OCI-LY1 (cell line): ENCODE results near the gene IMMP2L.

Source experiments
- H2AFZ ChIP-seq: fragments of 200-600 bp; sonication (generic), shearing (Covaris generic); 2 replicates; pipeline ENCODE4 v1.6.0; 2014; ENCODE audit warnings: antibody characterized with exemption, mild to moderate bottlenecking, low read length
- H3F3A ChIP-seq: fragments of 200-600 bp; sonication (generic), shearing (Covaris generic); 2 replicates; pipeline ENCODE4 v1.6.0; 2014; ENCODE audit warnings: mild to moderate bottlenecking, antibody characterized with exemption, low read length, moderate library complexity; ENCODE audit not compliant: insufficient read depth
- H3K27ac ChIP-seq: fragments of 200-600 bp; sonication (generic); 2 replicates; pipeline ENCODE4 v1.5.1; 2014; ENCODE audit warnings: low read length, mixed run types, mild to moderate bottlenecking, low read depth; ENCODE audit not compliant: poor library complexity, severe bottlenecking
- H3K27me3 ChIP-seq: fragments of 200-600 bp; sonication (generic); 2 replicates; pipeline ENCODE4 v1.6.0; 2014; ENCODE audit warnings: antibody characterized with exemption, mild to moderate bottlenecking, low read length, moderate library complexity; ENCODE audit not compliant: insufficient read depth
- H3K36me3 ChIP-seq: fragments of 200-600 bp; sonication (generic); 2 replicates; pipeline ENCODE4 v1.6.1; 2014; ENCODE audit warnings: mild to moderate bottlenecking, antibody characterized with exemption, low read length, moderate library complexity, mixed read lengths; ENCODE audit not compliant: insufficient read depth
- H3K4me1 ChIP-seq: fragments of 200-600 bp; sonication (generic); 2 replicates; pipeline ENCODE4 v1.5.1; 2014; ENCODE audit warnings: mild to moderate bottlenecking, low read length, moderate library complexity; ENCODE audit not compliant: insufficient read depth, severe bottlenecking
- H3K4me2 ChIP-seq: fragments of 200-600 bp; sonication (generic), shearing (Covaris generic); 2 replicates; pipeline ENCODE4 v1.6.1; 2014; ENCODE audit warnings: low read length
- H3K4me3 ChIP-seq: fragments of 200-600 bp; sonication (generic); 2 replicates; pipeline ENCODE4 v1.5.1; 2014; ENCODE audit warnings: low read length, low read depth, mild to moderate bottlenecking, mixed read lengths; ENCODE audit not compliant: poor library complexity, severe bottlenecking
- H3K79me2 ChIP-seq: fragments of 200-600 bp; shearing (Covaris generic); 2 replicates; pipeline ENCODE4 v1.6.1; 2016; ENCODE audit warnings: mixed run types, low read length, mixed read lengths; ENCODE audit not compliant: insufficient read depth
- H3K9ac ChIP-seq: fragments of 200-600 bp; sonication (generic), shearing (Covaris generic); 2 replicates; pipeline ENCODE4 v1.6.1; 2014; ENCODE audit warnings: mild to moderate bottlenecking, low read length, mixed read lengths
- H3K9me2 ChIP-seq: fragments of 200-600 bp; sonication (generic), shearing (Covaris generic); 2 replicates; pipeline ENCODE4 v1.6.1; 2014; ENCODE audit warnings: low read depth, mild to moderate bottlenecking, low read length, mixed read lengths
- H3K9me3 ChIP-seq: fragments of 200-600 bp; shearing (Covaris generic); 2 replicates; pipeline ENCODE4 v1.6.1; 2014; ENCODE audit warnings: low read length, mixed read lengths
- H4K20me1 ChIP-seq: fragments of 200-600 bp; sonication (generic), shearing (Covaris generic); 2 replicates; pipeline ENCODE4 v1.6.0; 2016; ENCODE audit warnings: mild to moderate bottlenecking, low read length; ENCODE audit not compliant: insufficient read depth
- EZH2 ChIP-seq: fragments of 200-600 bp; sonication (generic), shearing (Covaris generic); IDR thresholded peaks from 2 replicates; pipeline ENCODE4 v1.8.0; 2017; ENCODE audit warnings: borderline replicate concordance, mixed run types, mild to moderate bottlenecking, antibody characterized with exemption, low read length, moderate library complexity, mixed read lengths
- TF ChIP-seq, protein P1 (sequence below): fragments of 200-600 bp; sonication (generic), shearing (Covaris generic); IDR thresholded peaks from 2 replicates; pipeline ENCODE4 v1.5.1; 2017; ENCODE audit warnings: mild to moderate bottlenecking, antibody characterized with exemption, low read length, moderate library complexity, mixed read lengths

IMMP2L gene

DNA sequence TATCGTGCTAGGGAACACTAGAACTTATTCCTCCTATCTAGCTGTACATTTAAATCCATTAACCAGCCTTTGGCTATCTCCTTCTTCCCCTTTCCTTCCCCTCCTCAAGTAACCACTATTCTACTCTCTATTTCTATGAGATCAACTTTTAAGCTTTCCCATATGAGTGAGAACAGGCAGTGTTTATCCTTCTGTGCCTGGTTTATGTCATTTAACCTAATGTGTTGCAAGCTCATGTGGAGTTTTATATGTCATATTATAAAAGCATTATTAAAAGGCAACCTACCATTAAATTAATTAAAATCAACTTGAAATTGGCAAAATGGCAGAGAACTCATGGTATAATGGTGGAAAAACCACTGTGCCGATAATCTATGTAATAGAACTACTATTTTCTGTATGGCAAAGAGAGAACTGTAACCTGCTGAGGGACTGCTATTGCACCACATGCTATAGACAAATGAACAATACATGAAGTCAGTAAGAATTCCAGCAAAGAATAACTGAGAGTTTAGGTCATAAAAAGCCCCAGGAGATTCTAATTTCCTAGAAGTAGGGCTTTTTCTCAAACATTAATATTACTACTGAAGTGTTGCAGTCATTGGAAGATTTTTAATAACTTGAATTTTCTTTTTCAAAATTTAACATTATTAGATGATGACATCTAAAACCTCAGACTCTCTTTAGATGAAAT, 389.6 kb downstream of the IMMP2L start:
- Histone ChIP-seq H3K9ac (no peak overlapping the region), H2AFZ (no peak overlapping the region), H3K4me2 (no peak overlapping the region), H3K9me3 (0 out of 2 replicates have a peak, but pooled peaks cover 2% of the 10 kb centered on the region), H3K27me3 (no peaks in the 10 kb centered on the region), H3K79me2 (no peaks in the 10 kb centered on the region), H3K4me3 (no peak overlapping the region), H4K20me1 (no peaks in the 10 kb centered on the region), H3K4me1 (no peaks in the 10 kb centered on the region), H3K36me3 (no peaks in the 10 kb centered on the region), H3F3A (no peaks in the 10 kb centered on the region), H3K9me2 (no peaks in the 10 kb centered on the region), H3K27ac (no peak overlapping the region)
- TF ChIP-seq, protein P1, sequence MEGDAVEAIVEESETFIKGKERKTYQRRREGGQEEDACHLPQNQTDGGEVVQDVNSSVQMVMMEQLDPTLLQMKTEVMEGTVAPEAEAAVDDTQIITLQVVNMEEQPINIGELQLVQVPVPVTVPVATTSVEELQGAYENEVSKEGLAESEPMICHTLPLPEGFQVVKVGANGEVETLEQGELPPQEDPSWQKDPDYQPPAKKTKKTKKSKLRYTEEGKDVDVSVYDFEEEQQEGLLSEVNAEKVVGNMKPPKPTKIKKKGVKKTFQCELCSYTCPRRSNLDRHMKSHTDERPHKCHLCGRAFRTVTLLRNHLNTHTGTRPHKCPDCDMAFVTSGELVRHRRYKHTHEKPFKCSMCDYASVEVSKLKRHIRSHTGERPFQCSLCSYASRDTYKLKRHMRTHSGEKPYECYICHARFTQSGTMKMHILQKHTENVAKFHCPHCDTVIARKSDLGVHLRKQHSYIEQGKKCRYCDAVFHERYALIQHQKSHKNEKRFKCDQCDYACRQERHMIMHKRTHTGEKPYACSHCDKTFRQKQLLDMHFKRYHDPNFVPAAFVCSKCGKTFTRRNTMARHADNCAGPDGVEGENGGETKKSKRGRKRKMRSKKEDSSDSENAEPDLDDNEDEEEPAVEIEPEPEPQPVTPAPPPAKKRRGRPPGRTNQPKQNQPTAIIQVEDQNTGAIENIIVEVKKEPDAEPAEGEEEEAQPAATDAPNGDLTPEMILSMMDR = no peak
- TF ChIP-seq EZH2 = no peak

DNA sequence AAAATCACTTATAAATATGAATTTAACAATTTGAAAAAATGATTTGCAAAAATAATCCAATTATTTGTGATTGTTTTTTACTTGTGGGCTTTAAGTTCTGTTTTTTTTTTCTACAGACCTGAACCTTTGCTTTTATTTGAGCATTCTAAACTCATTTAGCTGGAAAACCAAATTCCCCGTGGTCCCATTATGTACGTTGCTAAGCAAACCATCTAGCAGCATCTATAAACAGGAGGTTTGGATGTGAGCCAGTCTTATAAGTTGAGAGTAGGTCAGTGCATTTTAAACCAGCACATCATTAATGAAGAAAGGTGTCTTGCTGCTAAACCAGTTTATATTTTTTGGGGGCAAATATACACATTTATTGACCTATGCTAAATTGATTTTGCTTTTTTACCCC, 394.1 kb downstream of the IMMP2L start:
- Histone ChIP-seq H3K79me2 (no peaks in the 10 kb centered on the region), H3K4me3 (no peak overlapping the region), H3K4me1 (no peaks in the 10 kb centered on the region), H3K9me3 (no peaks in the 10 kb centered on the region), H3K27ac (no peak overlapping the region), H3K9ac (no peak overlapping the region), H4K20me1 (no peaks in the 10 kb centered on the region), H2AFZ (no peak overlapping the region), H3K9me2 (no peaks in the 10 kb centered on the region), H3F3A (no peaks in the 10 kb centered on the region), H3K27me3 (no peaks in the 10 kb centered on the region), H3K36me3 (no peaks in the 10 kb centered on the region), H3K4me2 (no peak overlapping the region)
- TF ChIP-seq EZH2 = no peak
- TF ChIP-seq, protein P1 = no peak

DNA sequence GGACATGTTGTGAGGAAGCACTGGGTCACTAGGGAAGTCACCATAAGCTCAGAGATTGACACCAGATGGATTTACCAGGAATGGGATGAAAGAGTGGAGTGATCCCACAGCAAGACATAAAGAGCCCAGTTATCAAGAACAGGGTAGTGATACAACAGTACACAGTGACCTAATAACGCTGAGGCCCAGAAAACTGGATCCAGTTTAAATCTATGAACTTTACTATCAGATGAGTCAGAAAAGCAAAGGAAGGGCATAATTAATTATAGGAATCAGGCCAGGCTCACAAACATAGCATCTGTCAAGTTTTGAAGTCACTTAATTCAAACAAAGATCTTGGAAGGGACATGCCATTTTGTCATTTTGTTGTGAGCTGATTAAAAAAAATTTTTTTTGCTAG, 397.9 kb downstream of the IMMP2L start:
- no peak overlapping the region for H3K9ac ChIP-seq
- TF ChIP-seq EZH2 = no peak
- TF ChIP-seq, protein P1 = no peak
- no peak overlapping the region for H3K27ac ChIP-seq
- H3K9me2 ChIP-seq = no peaks in the 10 kb centered on the region
- H3F3A ChIP-seq = no peaks in the 10 kb centered on the region
- no peaks in the 10 kb centered on the region for H3K79me2 ChIP-seq
- H3K4me3 ChIP-seq = no peak overlapping the region
- no peaks in the 10 kb centered on the region for H4K20me1 ChIP-seq
- H3K36me3 ChIP-seq = no peaks in the 10 kb centered on the region
- no peak overlapping the region for H2AFZ ChIP-seq
- no peaks in the 10 kb centered on the region for H3K9me3 ChIP-seq
- no peaks in the 10 kb centered on the region for H3K27me3 ChIP-seq
- H3K4me1 ChIP-seq = no peaks in the 10 kb centered on the region
- no peak overlapping the region for H3K4me2 ChIP-seq
